Neutrophil (primary cell): ENCODE data around the gene ESYT1.

Experiments
- H3K27ac ChIP-seq: fragments of 200-600 bp; sonication (generic); 2 replicates; pipeline ENCODE4 v1.5.1; 2016; ENCODE audit warnings: mild to moderate bottlenecking, moderate library complexity
- H3K27me3 ChIP-seq: fragments of 200-600 bp; sonication (generic); 2 replicates; pipeline ENCODE4 v1.6.0; 2016; ENCODE audit warnings: mild to moderate bottlenecking
- H3K36me3 ChIP-seq: fragments of 200-600 bp; sonication (generic); 2 replicates; pipeline ENCODE4 v1.5.1; 2017
- H3K4me1 ChIP-seq, 2 experiments: fragments of 200-600 bp in 1 of 2; sonication (generic) in 1 of 2; 1 replicate in 1 of 2; 2 replicates in 1 of 2; pipeline versions ENCODE4 v1.5.1 to v1.6.1; 2013 to 2016; ENCODE audit warnings: low read depth in 1 of 2, low read length in 1 of 2, mild to moderate bottlenecking in 1 of 2, moderate library complexity in 1 of 2; ENCODE audit not compliant: control insufficient read depth in 1 of 2, insufficient read depth in 1 of 2
- H3K4me3 ChIP-seq, 2 experiments: fragments of 200-600 bp in 1 of 2; sonication (generic) in 1 of 2; 1 replicate in 1 of 2; 2 replicates in 1 of 2; pipeline ENCODE4 v1.5.1; 2013 to 2016; ENCODE audit warnings: low read depth in 1 of 2, low read length in 1 of 2, mild to moderate bottlenecking in 1 of 2, moderate library complexity in 1 of 2
- H3K9me3 ChIP-seq: fragments of 200-600 bp; sonication (generic); 2 replicates; pipeline ENCODE4 v1.5.1; 2016
- CTCF ChIP-seq: fragments of 200-600 bp; sonication (generic); IDR thresholded peaks from 2 replicates; pipeline ENCODE4 v1.5.1; 2016; ENCODE audit warnings: antibody characterized with exemption

ESYT1 gene

GRCh38 chr12:56162468-56163290, 34.6 kb downstream of the ESYT1 start:
- Histone ChIP-seq H3K27me3 (no peaks in the 10 kb centered on the region), H3K4me1 (peaks cover 33 to 36% of the 10 kb centered on the region in 2 experiments), H3K36me3 (peaks cover 81% of the 10 kb centered on the region), H3K4me3 (no peak overlapping the region), H3K9me3 (no peaks in the 10 kb centered on the region), H3K27ac (peak overlapping the region; percentile 48)
- TF ChIP-seq CTCF = no peak

- Histone ChIP-seq H3K27ac (peak overlapping the region; percentile 50), H3K9me3 (no peaks in the 10 kb centered on the region), H3K36me3 (peaks cover 90% of the 10 kb centered on the region), H3K27me3 (no peaks in the 10 kb centered on the region), H3K4me1 (peaks cover 32% of the 10 kb centered on the region in 2 experiments), H3K4me3 (no peak overlapping the region)
- no peak for TF ChIP-seq CTCF
Measured at GRCh38 chr12:56163533-56164344, 35.7 kb downstream of the ESYT1 start.

GRCh38 chr12:56164345-56164729, 36.3 kb downstream of the ESYT1 start:
- peaks cover 96% of the 10 kb centered on the region for H3K36me3 ChIP-seq

GRCh38 chr12:56165369-56165768, 37.3 kb downstream of the ESYT1 start:
- peaks cover 98% of the 10 kb centered on the region for H3K36me3 ChIP-seq
- H3K4me3 ChIP-seq = no peak overlapping the region
- H3K9me3 ChIP-seq = no peaks in the 10 kb centered on the region
- no peaks in the 10 kb centered on the region for H3K27me3 ChIP-seq
- H3K27ac ChIP-seq = peak overlapping the region; percentile 50
- no peak for TF ChIP-seq CTCF
- peaks cover 16% of the 10 kb centered on the region in 2 experiments for H3K4me1 ChIP-seq

More at GRCh38 chr12:56164345-56164729, 36.3 kb downstream of the ESYT1 start:
- H3K27me3 ChIP-seq = no peaks in the 10 kb centered on the region
- H3K9me3 ChIP-seq = no peaks in the 10 kb centered on the region
- H3K4me3 ChIP-seq = no peak overlapping the region
- peaks cover 26% of the 10 kb centered on the region in 2 experiments for H3K4me1 ChIP-seq
- peak overlapping the region; percentile 50 for H3K27ac ChIP-seq
- no peak for TF ChIP-seq CTCF

GRCh38 chr12:56169229-56169759, 41.2 kb downstream of the ESYT1 start:
- no peaks in the 10 kb centered on the region for H3K4me1 ChIP-seq
- peak overlapping the region; percentile 27 for H3K27ac ChIP-seq
- TF ChIP-seq CTCF = no peak
- no peaks in the 10 kb centered on the region for H3K27me3 ChIP-seq
- H3K36me3 ChIP-seq = peaks cover 98% of the 10 kb centered on the region
- no peaks in the 10 kb centered on the region for H3K9me3 ChIP-seq
- no peak overlapping the region for H3K4me3 ChIP-seq
